Upper lobe of right lung (tissue), 1 donor: ENCODE data around the gene SARM1. TPM values are rescaled to one million over a fixed set of nuclear protein-coding genes. Genes with fewer than 3 reads are reported as not detected.
A peak's percentile ranks its signal among the peaks of the same experiment; 100 is the strongest.

Experiments
- ATAC-seq: fragments of 200-7000 bp; cut with Tn5 transposase; one replicate; pipeline ENCODE4 v1.9.1; 2020; ENCODE audit warnings: mild to moderate bottlenecking, moderate library complexity
- DNase-seq: peaks from one replicate; pipeline ENCODE4 v3.0.0-alpha.2; 2020
- H3K27ac ChIP-seq: fragments of 200-600 bp; one replicate; pipeline ENCODE4 v1.8.0; 2022
- H3K27me3 ChIP-seq: fragments of 200-600 bp; one replicate; pipeline ENCODE4 v1.8.0; 2022; ENCODE audit warnings: mild to moderate bottlenecking
- H3K36me3 ChIP-seq: fragments of 200-600 bp; one replicate; pipeline ENCODE4 v1.8.0; 2022
- H3K4me1 ChIP-seq: fragments of 200-600 bp; one replicate; pipeline ENCODE4 v1.8.0; 2022
- H3K4me3 ChIP-seq: fragments of 200-600 bp; one replicate; pipeline ENCODE4 v1.8.0; 2022; ENCODE audit warnings: mild to moderate bottlenecking
- H3K9me3 ChIP-seq: fragments of 200-600 bp; one replicate; pipeline ENCODE4 v1.8.0; 2022
- intact Hi-C: fragments of 100-400 bp; cut with DNase I; formaldehyde crosslinking; loops from one replicate; pipeline ENCODE4 v1.11.0; 2022
- total RNA-seq: library from RNA; stranded (reverse); fragmentation: NEBNext Ultra II Directional; extraction: Animal tissue kit (Norgen Biotek cat#: 25700); gene quantifications from one replicate; pipeline ENCODE4 v1.2.1, GENCODE V29; 2021
- TF ChIP-seq, protein P1 (sequence below): fragments of 200-600 bp; IDR thresholded peaks from one replicate; pipeline ENCODE4 v1.8.0; 2022; ENCODE audit warnings: antibody characterized with exemption
- donor health status: DM: no; HTN: yes; CAD: no; lungs with severe emphysema.

Gene SARM1
- total RNA-seq, 1 donor from 2014 or later = 14.4 TPM

DNA sequence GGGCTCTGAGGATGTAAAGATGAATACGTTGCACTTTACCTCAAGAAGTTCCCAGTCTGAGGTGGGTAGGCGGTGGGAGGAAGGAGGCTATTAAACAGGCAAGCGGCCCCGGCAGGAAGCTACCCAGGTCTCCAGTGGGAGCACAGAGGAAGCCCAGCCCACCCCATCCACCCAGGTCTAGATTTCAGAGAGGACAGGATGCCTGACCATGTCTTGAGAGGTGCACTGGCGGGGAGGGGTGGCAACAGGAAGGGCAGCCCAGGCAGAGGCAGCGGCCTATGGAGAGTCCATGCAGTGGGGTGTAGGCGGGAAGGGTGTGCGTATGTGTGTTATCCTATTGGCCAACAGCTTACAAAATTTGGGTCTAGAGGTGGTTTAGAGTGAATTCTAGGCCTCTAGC, 13.9 kb downstream of the SARM1 start:
- DNase-seq = peak; percentile 62
- Histone ChIP-seq H3K4me3 (peak overlapping the region; percentile 57), H3K27me3 (no peaks in the 10 kb centered on the region), H3K9me3 (no peaks in the 10 kb centered on the region), H3K36me3 (peaks cover 25% of the 10 kb centered on the region), H3K4me1 (peaks cover 19% of the 10 kb centered on the region), H3K27ac (peak overlapping the region; percentile 47)
- intact Hi-C loops = no loop called here
- TF ChIP-seq, protein P1, sequence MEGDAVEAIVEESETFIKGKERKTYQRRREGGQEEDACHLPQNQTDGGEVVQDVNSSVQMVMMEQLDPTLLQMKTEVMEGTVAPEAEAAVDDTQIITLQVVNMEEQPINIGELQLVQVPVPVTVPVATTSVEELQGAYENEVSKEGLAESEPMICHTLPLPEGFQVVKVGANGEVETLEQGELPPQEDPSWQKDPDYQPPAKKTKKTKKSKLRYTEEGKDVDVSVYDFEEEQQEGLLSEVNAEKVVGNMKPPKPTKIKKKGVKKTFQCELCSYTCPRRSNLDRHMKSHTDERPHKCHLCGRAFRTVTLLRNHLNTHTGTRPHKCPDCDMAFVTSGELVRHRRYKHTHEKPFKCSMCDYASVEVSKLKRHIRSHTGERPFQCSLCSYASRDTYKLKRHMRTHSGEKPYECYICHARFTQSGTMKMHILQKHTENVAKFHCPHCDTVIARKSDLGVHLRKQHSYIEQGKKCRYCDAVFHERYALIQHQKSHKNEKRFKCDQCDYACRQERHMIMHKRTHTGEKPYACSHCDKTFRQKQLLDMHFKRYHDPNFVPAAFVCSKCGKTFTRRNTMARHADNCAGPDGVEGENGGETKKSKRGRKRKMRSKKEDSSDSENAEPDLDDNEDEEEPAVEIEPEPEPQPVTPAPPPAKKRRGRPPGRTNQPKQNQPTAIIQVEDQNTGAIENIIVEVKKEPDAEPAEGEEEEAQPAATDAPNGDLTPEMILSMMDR = no peak
- no peak for ATAC-seq

GRCh38 chr17:28386391-28386790, 14.9 kb downstream of the SARM1 start:
- intact Hi-C loops = no loop called here
- Histone ChIP-seq H3K36me3 (peaks cover 35% of the 10 kb centered on the region), H3K27ac (no peak overlapping the region), H3K9me3 (no peaks in the 10 kb centered on the region), H3K27me3 (no peaks in the 10 kb centered on the region), H3K4me1 (peaks cover 11% of the 10 kb centered on the region), H3K4me3 (no peak overlapping the region)
- TF ChIP-seq, protein P1 = no peak
- DNase-seq = no peak
- no peak for ATAC-seq

GRCh38 chr17:28388106-28388505, 16.6 kb downstream of the SARM1 start:
- DNase-seq (peak; percentile 55), ATAC-seq (no peak)
- peaks cover 43% of the 10 kb centered on the region for H3K36me3 ChIP-seq
- H3K4me3 ChIP-seq = no peak overlapping the region
- intact Hi-C loops = no loop called here
- no peak overlapping the region for H3K27ac ChIP-seq
- H3K9me3 ChIP-seq = no peaks in the 10 kb centered on the region
- TF ChIP-seq, protein P1 = no peak
- H3K4me1 ChIP-seq = peaks cover 7% of the 10 kb centered on the region
- no peaks in the 10 kb centered on the region for H3K27me3 ChIP-seq

GRCh38 chr17:28390141-28390540, 18.6 kb downstream of the SARM1 start:
- H3K36me3 ChIP-seq = peaks cover 47% of the 10 kb centered on the region
- ATAC-seq = no peak

GRCh38 chr17:28390563-28390962, 19.1 kb downstream of the SARM1 start:
- Histone ChIP-seq H3K36me3 (peaks cover 52% of the 10 kb centered on the region), H3K9me3 (no peaks in the 10 kb centered on the region)

More at GRCh38 chr17:28390141-28390540, 18.6 kb downstream of the SARM1 start:
- intact Hi-C loops = no loop called here
- Histone ChIP-seq H3K9me3 (no peaks in the 10 kb centered on the region), H3K27me3 (no peaks in the 10 kb centered on the region), H3K4me3 (no peak overlapping the region), H3K4me1 (peaks cover 7% of the 10 kb centered on the region), H3K27ac (no peak overlapping the region)
- no peak for DNase-seq
- TF ChIP-seq, protein P1 = no peak

More at GRCh38 chr17:28390563-28390962, 19.1 kb downstream of the SARM1 start:
- Histone ChIP-seq H3K4me3 (no peak overlapping the region), H3K27me3 (no peaks in the 10 kb centered on the region), H3K4me1 (peaks cover 3% of the 10 kb centered on the region), H3K27ac (no peak overlapping the region)
- ATAC-seq (no peak), DNase-seq (no peak)
- intact Hi-C loops = no loop called here
- TF ChIP-seq, protein P1 = no peak
